Nephron progenitor cell (in vitro differentiated cells): ENCODE results near the gene IL32.
"Not testable (repeated sequence)": the region's sequence is repeated elsewhere in the genome, so short reads cannot be mapped to it uniquely, and the experiment has no call there.

ENCODE experiments used
- DNase-seq: peaks from one replicate; pipeline ENCODE4 v3.0.0; 2021
- H3K27ac Mint-ChIP-seq: 2 replicates; pipeline ENCODE4 v1.8.0; 2021; ENCODE audit warnings: mild to moderate bottlenecking, moderate library complexity, mixed read lengths
- H3K27me3 Mint-ChIP-seq: 2 replicates; pipeline ENCODE4 v1.8.0; 2021; ENCODE audit warnings: mild to moderate bottlenecking, low read depth, mixed read lengths; ENCODE audit not compliant: poor library complexity
- H3K36me3 Mint-ChIP-seq: 2 replicates; pipeline ENCODE4 v1.8.0; 2021; ENCODE audit warnings: low read depth, mixed read lengths
- H3K4me1 Mint-ChIP-seq: 2 replicates; pipeline ENCODE4 v1.8.0; 2021; ENCODE audit warnings: mixed read lengths
- H3K4me3 Mint-ChIP-seq: 2 replicates; pipeline ENCODE4 v1.8.0; 2021; ENCODE audit warnings: mild to moderate bottlenecking, moderate library complexity, mixed read lengths
- H3K9me3 Mint-ChIP-seq: 2 replicates; pipeline ENCODE4 v1.8.0; 2021; ENCODE audit warnings: mild to moderate bottlenecking, moderate library complexity, mixed read lengths
- TF ChIP-seq, protein P1 (sequence below): fragments of 200-600 bp; sonication (generic); IDR thresholded peaks from 2 replicates; pipeline ENCODE4 v1.5.0; 2021; ENCODE audit warnings: antibody characterized with exemption

IL32 gene

DNA sequence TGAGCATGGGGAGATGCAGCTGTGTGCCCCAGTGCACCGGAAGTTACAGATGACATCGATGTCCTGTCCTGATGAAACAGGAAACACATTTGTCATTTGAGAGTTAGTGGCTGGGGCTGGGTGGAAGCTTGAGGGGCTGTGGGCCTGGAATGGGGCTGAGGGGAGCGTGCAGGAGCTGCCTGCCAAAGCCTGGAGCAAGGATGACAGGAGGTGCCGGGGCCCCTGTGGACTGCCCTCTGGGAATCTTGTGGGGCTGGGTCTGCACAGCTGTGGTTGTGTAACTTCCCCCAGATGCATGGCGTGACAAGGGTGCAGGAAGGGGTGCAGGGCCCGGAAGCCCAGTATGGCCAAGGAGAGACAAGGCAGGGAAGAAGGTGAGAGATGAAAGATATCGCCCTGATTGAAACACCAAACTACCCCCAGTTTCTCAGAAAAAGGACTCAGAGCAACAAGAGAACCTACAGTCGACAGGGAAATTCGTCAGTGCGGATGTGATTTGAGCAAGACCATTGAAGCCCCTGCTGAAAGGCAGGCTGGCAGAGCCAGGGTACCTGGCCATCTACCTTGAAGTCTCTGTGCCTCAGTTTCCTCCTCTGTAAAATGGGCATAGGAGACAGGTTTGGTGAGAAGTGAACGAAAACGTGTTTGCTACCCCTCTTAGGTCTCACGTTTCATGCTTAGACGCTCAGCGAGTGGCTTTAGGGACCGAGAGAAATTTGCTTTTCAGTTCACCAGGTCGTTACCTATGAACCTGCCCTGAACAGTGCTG is 10.3 kb upstream of the IL32 start:
- Mint-ChIP-seq H3K4me3 (no peak overlapping the region), H3K27ac (no peak overlapping the region), H3K36me3 (no peaks in the 10 kb centered on the region), H3K4me1 (peaks cover 40% of the 10 kb centered on the region), H3K9me3 (no peaks in the 10 kb centered on the region), H3K27me3 (peaks cover 56% of the 10 kb centered on the region)
- no peak for DNase-seq
- TF ChIP-seq, protein P1, sequence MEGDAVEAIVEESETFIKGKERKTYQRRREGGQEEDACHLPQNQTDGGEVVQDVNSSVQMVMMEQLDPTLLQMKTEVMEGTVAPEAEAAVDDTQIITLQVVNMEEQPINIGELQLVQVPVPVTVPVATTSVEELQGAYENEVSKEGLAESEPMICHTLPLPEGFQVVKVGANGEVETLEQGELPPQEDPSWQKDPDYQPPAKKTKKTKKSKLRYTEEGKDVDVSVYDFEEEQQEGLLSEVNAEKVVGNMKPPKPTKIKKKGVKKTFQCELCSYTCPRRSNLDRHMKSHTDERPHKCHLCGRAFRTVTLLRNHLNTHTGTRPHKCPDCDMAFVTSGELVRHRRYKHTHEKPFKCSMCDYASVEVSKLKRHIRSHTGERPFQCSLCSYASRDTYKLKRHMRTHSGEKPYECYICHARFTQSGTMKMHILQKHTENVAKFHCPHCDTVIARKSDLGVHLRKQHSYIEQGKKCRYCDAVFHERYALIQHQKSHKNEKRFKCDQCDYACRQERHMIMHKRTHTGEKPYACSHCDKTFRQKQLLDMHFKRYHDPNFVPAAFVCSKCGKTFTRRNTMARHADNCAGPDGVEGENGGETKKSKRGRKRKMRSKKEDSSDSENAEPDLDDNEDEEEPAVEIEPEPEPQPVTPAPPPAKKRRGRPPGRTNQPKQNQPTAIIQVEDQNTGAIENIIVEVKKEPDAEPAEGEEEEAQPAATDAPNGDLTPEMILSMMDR: no peak

DNA sequence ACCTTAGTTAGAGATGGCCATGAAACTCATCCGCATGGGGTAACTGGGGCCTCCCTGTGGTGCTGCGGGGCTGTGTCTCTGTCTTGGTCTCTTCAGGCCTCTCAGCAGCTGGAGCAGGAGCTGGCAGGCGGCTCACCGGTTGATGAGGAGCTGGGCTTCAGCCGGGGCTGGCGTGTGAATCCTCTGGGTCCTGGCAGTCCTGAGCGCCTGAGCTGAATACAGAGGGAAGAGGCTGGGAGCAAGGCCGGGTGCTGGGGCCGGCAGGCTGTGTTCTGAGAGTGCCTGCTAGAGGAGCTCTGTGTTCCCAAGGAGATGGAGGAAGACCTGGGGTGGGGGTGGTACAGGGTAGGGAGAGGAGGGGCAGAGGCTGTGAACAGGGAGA is 9.7 kb upstream of the IL32 start:
- DNase-seq, H3K9me3 Mint-ChIP-seq, H3K36me3 Mint-ChIP-seq, H3K27ac Mint-ChIP-seq, H3K4me3 Mint-ChIP-seq: not testable (repeated sequence)
- Mint-ChIP-seq H3K4me1 (peaks cover 41% of the 10 kb centered on the region), H3K27me3 (peaks cover 56% of the 10 kb centered on the region)

DNA sequence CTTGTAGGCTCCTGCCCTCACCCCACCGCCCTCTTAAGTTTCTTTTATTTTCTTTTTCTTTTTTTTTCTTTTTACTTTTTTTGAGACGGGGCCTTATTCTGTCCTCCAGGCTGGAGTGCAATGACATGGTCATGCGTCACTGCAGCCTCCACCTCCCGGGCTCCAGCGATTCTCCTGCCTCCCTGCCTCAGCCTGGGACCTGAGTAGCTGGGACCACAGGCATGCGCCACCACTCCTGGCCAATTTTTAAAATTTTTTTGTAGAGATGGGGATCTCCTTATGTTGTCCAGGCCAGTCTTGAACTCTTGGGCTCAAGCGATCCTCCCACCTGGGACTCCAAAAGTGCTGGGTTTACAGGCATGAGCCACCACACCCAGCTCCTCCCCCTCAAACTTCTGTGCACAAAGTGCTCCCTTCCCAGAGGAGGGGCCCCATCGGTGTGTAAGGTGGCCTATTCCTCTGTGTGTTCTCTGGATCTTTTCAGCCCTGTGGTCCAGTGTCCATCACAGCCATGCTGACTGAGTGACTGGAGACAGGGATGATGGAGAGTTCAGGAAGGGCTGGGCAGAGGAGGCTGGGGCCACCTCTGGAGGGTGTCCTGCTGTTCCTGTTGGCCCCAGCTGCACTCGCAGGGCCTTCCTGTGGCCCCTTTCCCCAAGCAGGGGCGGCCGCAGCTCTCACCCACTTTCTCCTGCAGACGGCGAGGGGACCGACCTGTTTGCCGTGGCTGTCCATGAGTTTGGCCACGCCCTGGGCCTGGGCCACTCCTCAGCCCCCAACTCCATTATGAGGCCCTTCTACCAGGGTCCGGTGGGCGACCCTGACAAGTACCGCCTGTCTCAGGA is 8.9 kb upstream of the IL32 start:
- H3K4me3 Mint-ChIP-seq: no peak overlapping the region
- no peak for DNase-seq
- H3K4me1 Mint-ChIP-seq: peaks cover 36% of the 10 kb centered on the region
- H3K27ac Mint-ChIP-seq: no peak overlapping the region
- H3K27me3 Mint-ChIP-seq: peaks cover 54% of the 10 kb centered on the region
- TF ChIP-seq, protein P1: no peak
- no peaks in the 10 kb centered on the region for H3K36me3 Mint-ChIP-seq
- no peaks in the 10 kb centered on the region for H3K9me3 Mint-ChIP-seq

DNA sequence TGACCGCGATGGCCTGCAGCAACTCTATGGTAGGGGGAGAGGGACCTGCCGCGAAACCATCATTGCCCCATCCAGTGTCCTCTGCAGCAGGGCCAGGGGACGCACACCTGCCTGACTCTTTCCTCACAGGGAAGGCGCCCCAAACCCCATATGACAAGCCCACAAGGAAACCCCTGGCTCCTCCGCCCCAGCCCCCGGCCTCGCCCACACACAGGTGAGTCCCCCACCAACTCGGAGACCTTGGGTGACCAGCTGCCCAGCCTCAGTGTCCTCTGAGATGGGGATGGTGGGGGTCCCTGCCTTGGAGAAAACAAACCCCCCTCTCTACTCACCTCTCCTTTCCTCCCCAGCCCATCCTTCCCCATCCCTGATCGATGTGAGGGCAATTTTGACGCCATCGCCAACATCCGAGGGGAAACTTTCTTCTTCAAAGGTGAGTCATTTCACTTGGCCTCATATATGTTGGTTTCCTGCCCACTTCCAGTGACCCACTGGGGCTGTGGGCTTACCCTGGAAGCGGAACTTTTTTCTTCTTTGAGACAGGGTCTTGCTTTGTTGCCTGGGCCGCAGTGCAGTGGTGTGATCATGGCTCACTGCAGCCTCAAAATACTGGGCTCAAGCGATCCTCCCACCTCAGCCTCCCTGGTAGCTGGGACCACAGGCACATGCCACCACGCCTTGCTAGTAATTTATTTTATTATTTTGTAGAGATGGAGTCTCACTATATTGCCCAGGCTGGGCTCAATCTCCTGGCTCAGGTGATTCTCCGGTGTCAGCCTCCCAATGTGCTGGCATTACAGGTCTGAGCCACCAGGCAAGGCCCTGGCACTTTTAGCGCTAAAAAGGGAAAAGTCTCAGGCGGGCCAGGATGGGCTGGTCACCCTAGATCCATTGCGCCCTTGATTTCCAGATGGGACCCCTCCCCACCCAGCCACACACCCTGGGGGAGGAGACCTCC is 8.0 kb upstream of the IL32 start:
- peak overlapping the region; percentile 15 for H3K4me3 Mint-ChIP-seq
- peaks cover 36% of the 10 kb centered on the region for H3K4me1 Mint-ChIP-seq
- DNase-seq: no peak
- no peak overlapping the region for H3K27ac Mint-ChIP-seq
- H3K9me3 Mint-ChIP-seq: no peaks in the 10 kb centered on the region
- TF ChIP-seq, protein P1: no peak
- H3K36me3 Mint-ChIP-seq: no peaks in the 10 kb centered on the region
- peaks cover 54% of the 10 kb centered on the region for H3K27me3 Mint-ChIP-seq

DNA sequence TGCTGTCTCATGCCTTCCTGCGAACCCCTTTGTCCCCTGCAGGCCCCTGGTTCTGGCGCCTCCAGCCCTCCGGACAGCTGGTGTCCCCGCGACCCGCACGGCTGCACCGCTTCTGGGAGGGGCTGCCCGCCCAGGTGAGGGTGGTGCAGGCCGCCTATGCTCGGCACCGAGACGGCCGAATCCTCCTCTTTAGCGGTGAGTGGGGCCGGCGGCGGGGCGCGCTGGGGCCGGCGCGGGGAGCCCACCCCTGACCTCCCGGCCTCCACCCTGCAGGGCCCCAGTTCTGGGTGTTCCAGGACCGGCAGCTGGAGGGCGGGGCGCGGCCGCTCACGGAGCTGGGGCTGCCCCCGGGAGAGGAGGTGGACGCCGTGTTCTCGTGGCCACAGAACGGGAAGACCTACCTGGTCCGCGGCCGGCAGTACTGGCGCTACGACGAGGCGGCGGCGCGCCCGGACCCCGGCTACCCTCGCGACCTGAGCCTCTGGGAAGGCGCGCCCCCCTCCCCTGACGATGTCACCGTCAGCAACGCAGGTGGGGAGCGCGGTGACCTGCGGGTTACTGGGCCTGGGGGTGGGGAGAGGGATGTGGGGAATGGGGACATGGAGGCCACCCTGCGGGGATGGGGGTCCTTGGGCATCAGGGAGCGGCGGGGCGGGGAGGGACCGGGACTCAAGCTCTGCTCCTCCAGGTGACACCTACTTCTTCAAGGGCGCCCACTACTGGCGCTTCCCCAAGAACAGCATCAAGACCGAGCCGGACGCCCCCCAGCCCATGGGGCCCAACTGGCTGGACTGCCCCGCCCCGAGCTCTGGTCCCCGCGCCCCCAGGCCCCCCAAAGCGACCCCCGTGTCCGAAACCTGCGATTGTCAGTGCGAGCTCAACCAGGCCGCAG is 7.1 kb upstream of the IL32 start:
- peak overlapping the region; percentile 87 for H3K4me3 Mint-ChIP-seq
- H3K27ac Mint-ChIP-seq: no peak overlapping the region
- H3K27me3 Mint-ChIP-seq: peaks cover 54% of the 10 kb centered on the region
- DNase-seq: peak; percentile 58
- H3K9me3 Mint-ChIP-seq: no peaks in the 10 kb centered on the region
- H3K4me1 Mint-ChIP-seq: peaks cover 36% of the 10 kb centered on the region
- TF ChIP-seq, protein P1: no peak
- no peaks in the 10 kb centered on the region for H3K36me3 Mint-ChIP-seq
